Activated T-cell treated with anti-CD3 and anti-CD28 coated beads, Interleukin-2, amount 50 U/mL, for 4 hours (primary cell): ENCODE results near the gene TRIM32. TPM values are rescaled to one million over a fixed set of nuclear protein-coding genes. Genes with fewer than 3 reads are reported as not detected.

Source experiments
- ATAC-seq, 2 donors: fragments of 200-7000 bp; cut with Tn5 transposase; one replicate each; pipeline ENCODE4 v1.10.0; 2021
- DNase-seq: peaks from one replicate; pipeline ENCODE4 v3.0.0-alpha.2; 2020
- H3K27me3 Mint-ChIP-seq: one replicate; pipeline ENCODE4 v1.8.0; 2021; ENCODE audit warnings: low read depth, mixed read lengths
- H3K36me3 Mint-ChIP-seq: one replicate; pipeline ENCODE4 v1.8.0; 2022; ENCODE audit warnings: mixed read lengths; ENCODE audit not compliant: insufficient read depth
- H3K4me1 Mint-ChIP-seq: one replicate; pipeline ENCODE4 v1.8.0; 2021; ENCODE audit warnings: low read depth, mixed read lengths
- H3K4me3 Mint-ChIP-seq: one replicate; pipeline ENCODE4 v1.8.0; 2021; ENCODE audit warnings: mild to moderate bottlenecking, moderate library complexity, mixed read lengths
- H3K9me3 Mint-ChIP-seq: one replicate; pipeline ENCODE4 v1.8.0; 2021; ENCODE audit warnings: mixed read lengths
- total RNA-seq, 3 donors: library from RNA; stranded (reverse); gene quantifications; one replicate each; pipeline ENCODE4 v1.2.1, GENCODE V29; 2021

The TRIM32 gene
- total RNA-seq = 1 to 10 TPM; 7.4 to 9.5 (median 9.0) TPM

- H3K4me3 Mint-ChIP-seq = peak within 1 kb of the TSS; percentile 88
- DNase-seq (peak; percentile 91), ATAC-seq (peak; percentile 99)
- no peaks in the 10 kb centered on the region for H3K27me3 Mint-ChIP-seq
- no peaks in the 10 kb centered on the region for H3K36me3 Mint-ChIP-seq
- H3K4me1 Mint-ChIP-seq = peaks cover 55% of the 10 kb centered on the region
- no peaks in the 10 kb centered on the region for H3K9me3 Mint-ChIP-seq
Measured at GRCh38 chr9:116687074-116687753, at the start of gene TRIM32. Gene TRIM32, plus strand, starts transcription at chr9:116687305. Its CDS starts 10,438 bp downstream, at chr9:116697743.

DNA sequence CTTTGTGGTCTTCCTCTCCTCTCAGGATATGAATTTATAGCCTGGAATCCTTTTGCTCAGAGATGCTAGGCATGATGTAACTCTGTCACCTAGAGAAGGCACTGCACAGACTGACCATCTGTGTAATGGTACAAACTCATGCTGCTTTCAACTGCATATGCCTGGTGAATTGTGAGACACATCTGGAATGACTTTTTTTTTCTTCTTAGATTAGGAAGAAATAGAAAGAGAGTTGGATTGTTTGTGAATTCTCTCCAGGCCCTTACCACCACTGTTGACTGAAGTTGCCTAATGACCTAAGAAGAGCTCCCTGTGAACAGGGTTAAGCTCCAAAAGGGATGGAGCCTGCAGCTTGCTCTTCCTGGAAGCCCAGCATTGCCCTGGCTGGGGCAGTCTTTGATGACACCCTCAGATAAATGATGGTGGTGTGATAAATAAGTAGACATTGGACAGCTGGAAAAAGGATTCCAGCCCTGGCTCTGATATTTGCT lies 47.8 kb upstream of the TRIM32 start:
- peaks cover 8% of the 10 kb centered on the region for H3K36me3 Mint-ChIP-seq
- DNase-seq (no peak), ATAC-seq (no peak)
- H3K4me1 Mint-ChIP-seq = no peaks in the 10 kb centered on the region
- H3K9me3 Mint-ChIP-seq = no peaks in the 10 kb centered on the region
- H3K27me3 Mint-ChIP-seq = no peaks in the 10 kb centered on the region
- no peak overlapping the region for H3K4me3 Mint-ChIP-seq

GRCh38 chr9:116641292-116642059 lies 45.6 kb upstream of the TRIM32 start:
- no peaks in the 10 kb centered on the region for H3K9me3 Mint-ChIP-seq
- H3K4me1 Mint-ChIP-seq = no peaks in the 10 kb centered on the region
- DNase-seq (no peak), ATAC-seq (no peak)
- no peaks in the 10 kb centered on the region for H3K27me3 Mint-ChIP-seq
- H3K4me3 Mint-ChIP-seq = no peak overlapping the region
- peaks cover 8% of the 10 kb centered on the region for H3K36me3 Mint-ChIP-seq

- Mint-ChIP-seq H3K4me1 (no peaks in the 10 kb centered on the region), H3K27me3 (no peaks in the 10 kb centered on the region), H3K36me3 (peaks cover 11% of the 10 kb centered on the region), H3K9me3 (no peaks in the 10 kb centered on the region), H3K4me3 (no peak overlapping the region)
- ATAC-seq (no peak), DNase-seq (no peak)
Measured at GRCh38 chr9:116643691-116644090, 43.4 kb upstream of the TRIM32 start.

- Mint-ChIP-seq H3K36me3 (peaks cover 11% of the 10 kb centered on the region), H3K9me3 (no peaks in the 10 kb centered on the region)
Measured at GRCh38 chr9:116644091-116644688, 42.9 kb upstream of the TRIM32 start.

GRCh38 chr9:116646661-116647514 lies 40.2 kb upstream of the TRIM32 start:
- H3K9me3 Mint-ChIP-seq = no peaks in the 10 kb centered on the region
- H3K4me3 Mint-ChIP-seq = no peak overlapping the region
- DNase-seq = no peak
- ATAC-seq = no peak
- H3K4me1 Mint-ChIP-seq = no peaks in the 10 kb centered on the region
- H3K36me3 Mint-ChIP-seq = peaks cover 16% of the 10 kb centered on the region
- H3K27me3 Mint-ChIP-seq = no peaks in the 10 kb centered on the region

More at GRCh38 chr9:116644091-116644688, 42.9 kb upstream of the TRIM32 start:
- no peak for DNase-seq
- no peaks in the 10 kb centered on the region for H3K27me3 Mint-ChIP-seq
- ATAC-seq = no peak
- H3K4me3 Mint-ChIP-seq = no peak overlapping the region
- no peaks in the 10 kb centered on the region for H3K4me1 Mint-ChIP-seq

DNA sequence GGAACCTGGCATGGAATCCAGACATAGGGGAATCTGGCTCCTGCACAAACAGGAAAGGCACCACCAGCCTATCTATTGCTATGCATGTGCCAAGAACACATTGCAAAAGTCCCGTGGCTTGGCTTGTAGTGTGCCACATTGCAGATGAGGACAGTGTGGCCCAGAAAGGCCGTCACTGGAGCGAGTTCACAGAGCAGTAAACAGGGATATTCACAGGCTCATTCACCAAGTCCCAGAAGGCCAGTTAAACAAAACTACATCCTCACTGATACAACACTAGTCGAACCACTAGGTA lies 39.6 kb upstream of the TRIM32 start:
- no peak for DNase-seq
- Mint-ChIP-seq H3K4me1 (no peaks in the 10 kb centered on the region), H3K36me3 (peaks cover 12% of the 10 kb centered on the region)

DNA sequence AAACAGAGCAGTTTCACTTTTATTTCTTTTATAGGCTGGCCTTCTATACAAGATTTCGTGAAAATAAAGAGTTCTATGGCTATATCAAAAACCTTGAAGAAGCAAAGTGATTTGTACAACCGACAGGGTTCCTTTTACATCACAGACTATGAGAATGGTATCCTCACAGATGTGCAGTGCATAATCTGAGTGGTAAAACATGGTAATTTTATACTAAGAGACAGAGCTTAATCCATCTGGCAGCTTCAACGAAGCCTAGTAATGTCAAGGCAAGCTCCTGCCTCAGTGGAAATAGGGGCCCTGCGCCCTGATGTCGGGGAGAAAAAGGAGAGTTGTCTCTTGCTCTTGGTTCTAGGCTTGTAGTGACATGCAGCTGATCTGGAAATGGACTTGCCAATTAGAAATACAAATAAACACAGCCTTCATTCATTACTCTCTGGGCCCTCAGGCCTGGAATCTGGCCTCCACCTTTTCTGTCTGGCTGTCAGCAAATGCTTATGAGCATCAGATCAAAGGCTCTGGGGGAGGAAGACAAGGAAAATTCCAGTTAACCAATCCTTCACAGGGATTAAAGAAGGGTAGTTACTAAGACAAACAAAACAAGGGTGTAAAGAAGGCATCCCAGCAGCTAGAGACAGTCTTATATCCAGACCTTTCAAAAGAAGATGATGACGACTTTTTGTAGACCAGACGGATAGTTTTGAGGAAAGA lies 33.6 kb upstream of the TRIM32 start:
- no peak overlapping the region for H3K4me3 Mint-ChIP-seq
- no peak for ATAC-seq
- no peak for DNase-seq
- H3K36me3 Mint-ChIP-seq = peaks cover 7% of the 10 kb centered on the region
- H3K9me3 Mint-ChIP-seq = no peaks in the 10 kb centered on the region
- H3K27me3 Mint-ChIP-seq = no peaks in the 10 kb centered on the region
- H3K4me1 Mint-ChIP-seq = no peaks in the 10 kb centered on the region

More for the DNA sequence above, 39.6 kb upstream of the TRIM32 start:
- H3K9me3 Mint-ChIP-seq = no peaks in the 10 kb centered on the region
- no peaks in the 10 kb centered on the region for H3K27me3 Mint-ChIP-seq
- ATAC-seq = no peak
- no peak overlapping the region for H3K4me3 Mint-ChIP-seq

DNA sequence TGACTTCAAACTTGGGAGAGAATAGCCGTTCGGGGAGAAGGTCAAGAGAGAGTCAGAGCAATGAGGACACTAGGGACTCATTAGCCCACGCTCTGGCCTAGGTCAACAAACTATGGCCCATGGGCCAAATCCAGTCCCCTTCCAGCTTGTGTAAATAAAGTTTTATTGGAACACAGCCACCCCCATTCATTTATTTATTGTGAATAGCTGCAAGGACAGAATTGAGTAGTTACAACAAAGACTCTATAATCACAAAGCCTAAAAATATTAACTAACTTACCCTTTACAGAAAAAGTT lies 33.1 kb upstream of the TRIM32 start:
- no peak for DNase-seq

GRCh38 chr9:116656501-116656971 lies 30.6 kb upstream of the TRIM32 start:
- H3K4me3 Mint-ChIP-seq = no peak overlapping the region
- no peaks in the 10 kb centered on the region for H3K27me3 Mint-ChIP-seq
- no peaks in the 10 kb centered on the region for H3K4me1 Mint-ChIP-seq

More for the DNA sequence above, 33.1 kb upstream of the TRIM32 start:
- Mint-ChIP-seq H3K9me3 (no peaks in the 10 kb centered on the region), H3K4me1 (no peaks in the 10 kb centered on the region), H3K36me3 (peaks cover 7% of the 10 kb centered on the region), H3K4me3 (no peak overlapping the region), H3K27me3 (no peaks in the 10 kb centered on the region)
- ATAC-seq = no peak

DNA sequence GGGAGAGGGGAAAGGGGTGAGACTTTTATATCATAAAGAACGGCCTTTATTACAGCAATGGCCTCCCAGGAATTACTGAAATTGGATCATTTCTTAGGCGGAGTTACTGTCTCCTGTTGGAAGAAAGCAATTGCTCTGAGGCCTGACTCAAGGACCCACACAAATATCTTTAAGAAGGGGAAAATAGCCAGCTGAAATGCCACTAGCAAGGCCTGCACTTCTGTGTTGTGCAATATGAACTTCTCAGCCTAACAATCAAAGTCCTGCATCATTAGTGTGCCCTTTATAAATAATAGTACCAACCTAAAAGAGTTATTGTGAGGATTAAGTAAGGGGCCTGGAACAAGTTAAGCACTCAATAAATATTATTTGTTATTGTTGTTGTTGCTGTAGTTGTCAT lies 30.1 kb upstream of the TRIM32 start:
- DNase-seq = no peak
- H3K9me3 Mint-ChIP-seq = no peaks in the 10 kb centered on the region
- no peak for ATAC-seq
- H3K4me1 Mint-ChIP-seq = no peaks in the 10 kb centered on the region
- no peaks in the 10 kb centered on the region for H3K27me3 Mint-ChIP-seq
- H3K4me3 Mint-ChIP-seq = no peak overlapping the region
- H3K36me3 Mint-ChIP-seq = no peaks in the 10 kb centered on the region

More at GRCh38 chr9:116656501-116656971, 30.6 kb upstream of the TRIM32 start:
- Mint-ChIP-seq H3K9me3 (no peaks in the 10 kb centered on the region), H3K36me3 (no peaks in the 10 kb centered on the region)
- DNase-seq (no peak), ATAC-seq (no peak)

DNA sequence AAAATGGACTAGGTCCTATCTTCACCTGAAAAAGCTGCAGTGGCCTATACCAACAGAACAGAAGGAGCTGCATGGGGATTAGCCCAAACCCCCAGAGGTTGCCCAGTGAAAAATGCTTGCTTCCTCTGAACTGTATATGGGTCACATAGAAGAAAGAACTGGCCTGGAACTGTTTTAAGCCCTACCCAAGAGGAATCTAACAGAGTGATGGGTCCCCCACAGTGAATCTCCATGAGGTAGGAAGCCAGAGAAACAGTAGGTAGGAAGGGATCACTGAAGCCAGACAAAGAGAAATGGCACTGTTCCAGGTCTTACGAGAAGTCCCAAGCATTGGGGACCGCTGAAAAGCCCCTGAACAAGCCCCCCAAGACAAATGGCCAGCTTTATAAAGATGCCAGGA lies 28.8 kb upstream of the TRIM32 start:
- Mint-ChIP-seq H3K4me1 (no peaks in the 10 kb centered on the region), H3K9me3 (no peaks in the 10 kb centered on the region), H3K27me3 (no peaks in the 10 kb centered on the region), H3K36me3 (no peaks in the 10 kb centered on the region), H3K4me3 (no peak overlapping the region)
- ATAC-seq (no peak), DNase-seq (no peak)

GRCh38 chr9:116661037-116661954 lies 25.8 kb upstream of the TRIM32 start:
- H3K4me3 Mint-ChIP-seq = no peak overlapping the region
- no peaks in the 10 kb centered on the region for H3K36me3 Mint-ChIP-seq
- no peaks in the 10 kb centered on the region for H3K4me1 Mint-ChIP-seq
- no peaks in the 10 kb centered on the region for H3K27me3 Mint-ChIP-seq
- H3K9me3 Mint-ChIP-seq = no peaks in the 10 kb centered on the region
- peak in 1 of 2 donors; percentile 63 for ATAC-seq
- DNase-seq = no peak
